Iris pigment epithelial cell (primary cell): ENCODE data around the gene AIF1.

Source experiments
- DNase-seq: peaks from one replicate; pipeline ENCODE4 v3.0.0-alpha.2; 2011; ENCODE audit warnings: low read depth

AIF1 gene

GRCh38 chr6:31642798-31643570, 27.9 kb downstream of the AIF1 start:
- no peak for DNase-seq

GRCh38 chr6:31643818-31644454, 28.9 kb downstream of the AIF1 start:
- DNase-seq, result no peak

- no peak for DNase-seq
These were observed 30.3 kb downstream of the AIF1 start for GRCh38 chr6:31645325-31645724.

GRCh38 chr6:31651602-31652191, 36.7 kb downstream of the AIF1 start:
- peak; percentile 79 for DNase-seq

GRCh38 chr6:31652925-31653724, 38.1 kb downstream of the AIF1 start:
- no peak for DNase-seq

- no peak for DNase-seq
These were observed 39.7 kb downstream of the AIF1 start for GRCh38 chr6:31654574-31655348.

GRCh38 chr6:31655349-31656237, 40.6 kb downstream of the AIF1 start, which contains the start of gene APOM:
Gene APOM, plus strand, starts transcription at chr6:31655894. Its CDS starts 73 bp downstream, at chr6:31655967.
- no peak for DNase-seq

- no peak for DNase-seq
These were observed 42.5 kb downstream of the AIF1 start for GRCh38 chr6:31657406-31658157.

- no peak for DNase-seq
These were observed 43.2 kb downstream of the AIF1 start for GRCh38 chr6:31658158-31658688.

GRCh38 chr6:31658983-31659648, 44.1 kb downstream of the AIF1 start:
- no peak for DNase-seq

- peak; percentile 36 for DNase-seq
These were observed 44.8 kb downstream of the AIF1 start for GRCh38 chr6:31659649-31660380.

- DNase-seq, result peak; percentile 85
These were observed 45.6 kb downstream of the AIF1 start, which contains the start of gene C6orf47 for GRCh38 chr6:31660381-31661261. Gene C6orf47, minus strand, starts transcription at chr6:31660778. Its CDS starts 831 bp downstream, at chr6:31659947.

GRCh38 chr6:31661262-31662123, 46.5 kb downstream of the AIF1 start:
- no peak for DNase-seq

- DNase-seq, result no peak
These were observed 47.2 kb downstream of the AIF1 start for GRCh38 chr6:31662124-31662723.

- DNase-seq, result peak; percentile 69
These were observed 48.3 kb downstream of the AIF1 start for GRCh38 chr6:31663126-31663960.
